ENCODE results near the gene PLSCR3. TPM values are rescaled to one million over a fixed set of nuclear protein-coding genes. Genes with fewer than 3 reads are reported as not detected.

PLSCR3 gene
- total RNA-seq, 1 experiment from 2014 or later: 43.8 TPM

- TF ChIP-seq ZBTB33 (IDR thresholded peaks at IDR 0.05; ENCODE audit: extremely low read depth, insufficient replicate concordance, low read length) (no peak), REST (IDR thresholded peaks at IDR 0.05; ENCODE audit: low read depth) (no peak), ZNF274 (IDR thresholded peaks at IDR 0.05; ENCODE audit: low read depth, low read length) (no peak), ZFX (IDR thresholded peaks at IDR 0.05) (no peak), ELF1 (IDR thresholded peaks at IDR 0.05; ENCODE audit: borderline replicate concordance, low read depth) (no peak)
Observed at GRCh38 chr17:7443499-7444485, 49.5 kb upstream of the PLSCR3 start (continued).

GRCh38 chr17:7442142-7442541 lies 47.8 kb upstream of the PLSCR3 start:
- no peak for ATAC-seq
- H3K4me3 ChIP-seq (replicated peaks in 1 of 2; ENCODE audit: low read depth in 1 of 2, low read length in 2 of 2): no peak overlapping the region
- H3K36me3 ChIP-seq (ENCODE audit: control insufficient read depth in 1 of 2, insufficient read depth in 2 of 2, low read length in 2 of 2): no peaks in the 10 kb centered on the region
- H3K4me1 ChIP-seq (ENCODE audit: control insufficient read depth in 1 of 2, insufficient read depth in 2 of 2, low read length in 2 of 2): peaks cover 23 to 33% of the 10 kb centered on the region in 2 experiments
- intact Hi-C loops (cut with micrococcal nuclease): no loop called here
- no peak overlapping the region for H3K4me2 ChIP-seq (ENCODE audit: low read length)
- no peaks in the 10 kb centered on the region for H3K9me2 ChIP-seq (ENCODE audit: insufficient read depth)
- no peak overlapping the region for H3K9ac ChIP-seq (ENCODE audit: low read length)
- H3K79me2 ChIP-seq (ENCODE audit: insufficient read depth, low read length): no peaks in the 10 kb centered on the region
- no peak overlapping the region for H3K27ac ChIP-seq (ENCODE audit: low read depth, low read length)
- ChIA-PET RAD21 (ENCODE audit: low non-redundant PET in 1 of 2, low total read pairs in 2 of 2, uncharacterized antibody in 2 of 2, unreplicated experiment in 2 of 2) (no interaction called here), CTCF (interaction anchor here (1.3 kb wide), 1 partner anchor 118 kb away, joined by 3 read pairs; no protein-coding TSS in a partner anchor), POLR2A (no interaction called here)
- BruUV-seq (replicated peaks): no TSS peak
- H3K9me3 ChIP-seq (ENCODE audit: control insufficient read depth in 1 of 2, insufficient read depth in 1 of 2, low read depth in 1 of 2, low read length in 2 of 2): no peaks in the 10 kb centered on the region
- H3K27me3 ChIP-seq (ENCODE audit: insufficient read depth, low read length): no peaks in the 10 kb centered on the region
- DNase-seq (ENCODE audit: low read depth, low spot score): no peak
- no peaks in the 10 kb centered on the region for H4K20me1 ChIP-seq (ENCODE audit: insufficient read depth)
- H2AFZ ChIP-seq (ENCODE audit: low read depth, low read length, poor library complexity, severe bottlenecking): no peak overlapping the region
- TF ChIP-seq MAX (IDR thresholded peaks at IDR 0.05) (no peak), SP1 (IDR thresholded peaks at IDR 0.05; ENCODE audit: low read depth) (no peak), EZH2 (IDR thresholded peaks at IDR 0.05) (no peak), ATF3 (IDR thresholded peaks at IDR 0.05) (no peak), POLR2AphosphoS5 (IDR thresholded peaks at IDR 0.05; ENCODE audit: low read depth, low read length) (no peak), CEBPB (IDR thresholded peaks at IDR 0.05; ENCODE audit: low read depth) (no peak), EZH2phosphoT487 (IDR thresholded peaks at IDR 0.05; ENCODE audit: borderline replicate concordance) (no peak), JUND (IDR thresholded peaks at IDR 0.05) (no peak), CBX3 (IDR thresholded peaks at IDR 0.05; ENCODE audit: low read depth) (no peak), EGR1 (IDR thresholded peaks at IDR 0.05; ENCODE audit: low read depth) (no peak), ZBTB33 (IDR thresholded peaks at IDR 0.05; ENCODE audit: extremely low read depth, insufficient replicate concordance, low read length) (no peak), ZNF274 (IDR thresholded peaks at IDR 0.05; ENCODE audit: low read depth, low read length) (no peak), RAD21 (IDR thresholded peaks at IDR 0.05; ENCODE audit: low read depth) (no peak), POLR2A (IDR thresholded peaks at IDR 0.05; ENCODE audit: borderline replicate concordance, extremely low read depth, insufficient read depth, insufficient read length) (no peak)
